TTC549 (cell line): ENCODE results near the gene BUD23.
"Not testable (repeated sequence)": the region's sequence is repeated elsewhere in the genome, so short reads cannot be mapped to it uniquely, and the experiment has no call there.

ENCODE experiments used
- FAIRE-seq: peaks from 2 replicates; lab custom pipeline; 2012; peaks lifted over from hg19 to GRCh38; lab: Jason Lieb, UNC

BUD23 gene

DNA sequence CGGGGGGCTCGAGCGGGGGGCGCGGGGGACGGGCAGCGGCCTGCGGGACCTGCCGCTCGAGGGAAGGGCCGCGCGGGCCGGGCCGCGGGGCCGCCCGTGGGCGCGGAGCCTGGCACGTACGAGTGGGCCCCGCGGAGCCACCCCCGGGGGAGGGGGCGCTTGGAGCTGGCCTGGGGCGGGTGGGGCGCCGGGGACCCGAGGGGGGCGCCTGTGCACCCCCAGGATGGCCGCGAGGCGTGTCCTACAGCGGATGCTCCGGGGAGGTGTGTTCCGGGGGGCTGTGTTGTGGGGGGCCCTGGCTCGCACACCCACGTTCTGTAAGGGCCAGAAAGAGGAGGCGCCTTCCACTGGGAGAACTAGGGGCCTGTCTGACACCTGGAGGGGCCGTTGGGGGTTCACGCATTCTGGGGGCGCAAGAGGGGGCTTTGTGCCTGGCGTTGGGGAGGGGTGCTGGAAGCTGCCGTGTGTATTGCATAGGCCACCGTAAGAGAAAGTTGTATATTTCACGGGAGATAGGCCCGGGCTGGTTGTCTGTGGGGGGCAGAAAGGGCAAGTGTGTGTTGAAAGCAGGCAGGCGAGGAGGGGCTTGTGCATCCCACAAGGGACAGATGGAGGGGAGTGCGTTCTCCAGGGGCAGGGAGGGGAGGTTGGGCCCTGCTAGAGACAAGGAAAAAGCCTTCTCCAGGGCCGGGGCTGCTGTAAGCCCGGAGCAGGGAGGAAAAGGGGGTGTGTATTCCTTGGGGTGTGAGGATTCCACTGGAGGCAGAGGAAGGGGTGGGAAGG is 15.1 kb upstream of the BUD23 start:
- no peak for FAIRE-seq

DNA sequence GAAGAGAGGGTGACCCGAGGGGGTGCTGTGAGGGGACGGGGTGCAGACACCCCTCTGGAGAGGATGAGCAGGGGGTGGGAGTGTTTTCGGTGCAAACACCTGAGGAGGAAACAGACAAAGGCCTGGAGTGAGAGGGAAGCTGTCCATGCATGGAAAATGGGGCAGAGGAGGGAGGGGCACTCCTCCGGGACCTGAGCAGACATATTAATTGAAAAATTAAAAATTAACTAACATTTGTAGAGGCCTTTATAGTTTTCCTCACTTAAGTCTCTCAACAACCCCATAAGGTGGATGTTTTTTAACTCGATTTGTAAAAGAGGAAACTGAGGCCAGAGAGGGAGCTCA is 14.5 kb upstream of the BUD23 start:
- FAIRE-seq: no peak

DNA sequence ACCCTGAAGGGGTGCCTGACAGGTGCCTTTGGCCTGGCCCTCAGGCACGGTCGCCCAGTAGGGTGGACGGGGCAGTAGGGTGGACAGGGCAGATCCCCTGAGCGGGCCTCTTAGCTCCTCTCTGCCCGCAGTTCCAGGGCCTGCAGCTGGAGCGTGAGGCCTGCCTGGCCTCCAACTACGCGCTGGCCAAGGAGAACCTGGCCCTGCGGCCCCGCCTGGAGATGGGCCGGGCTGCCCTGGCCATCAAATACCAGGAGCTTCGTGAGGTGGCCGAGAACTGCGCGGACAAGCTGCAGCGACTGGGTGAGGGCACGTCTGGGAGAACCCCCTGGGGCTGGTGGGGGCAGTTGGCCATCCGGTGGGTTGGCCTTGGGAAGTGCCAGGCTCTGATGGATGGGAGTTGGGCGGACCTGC is 14.1 kb upstream of the BUD23 start:
- FAIRE-seq: no peak

DNA sequence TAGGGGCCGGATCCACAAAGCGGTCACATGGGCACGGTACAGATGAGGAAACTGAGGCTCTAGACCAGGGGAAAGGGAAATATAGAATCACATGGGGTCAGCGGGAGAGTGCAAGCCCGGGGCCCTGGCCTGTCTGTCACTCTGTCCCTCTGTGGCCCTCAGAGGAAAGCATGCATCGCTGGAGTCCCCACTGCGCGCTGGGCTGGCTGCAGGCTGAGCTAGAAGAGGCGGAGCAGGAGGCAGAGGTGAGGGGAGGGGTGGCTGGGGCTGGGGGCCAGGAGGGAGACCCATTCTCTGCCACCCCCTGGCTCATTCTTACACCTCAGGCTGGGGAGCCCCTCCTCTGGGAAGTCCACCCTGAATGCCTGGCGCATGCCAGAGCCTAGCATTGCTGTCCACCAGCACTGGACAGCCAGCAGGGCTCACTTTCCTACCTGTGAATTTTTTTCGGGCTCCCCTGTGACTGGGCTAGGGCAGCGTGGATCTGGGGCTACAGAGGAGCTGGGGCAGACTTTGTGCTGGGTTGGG is 13.5 kb upstream of the BUD23 start:
- no peak for FAIRE-seq

DNA sequence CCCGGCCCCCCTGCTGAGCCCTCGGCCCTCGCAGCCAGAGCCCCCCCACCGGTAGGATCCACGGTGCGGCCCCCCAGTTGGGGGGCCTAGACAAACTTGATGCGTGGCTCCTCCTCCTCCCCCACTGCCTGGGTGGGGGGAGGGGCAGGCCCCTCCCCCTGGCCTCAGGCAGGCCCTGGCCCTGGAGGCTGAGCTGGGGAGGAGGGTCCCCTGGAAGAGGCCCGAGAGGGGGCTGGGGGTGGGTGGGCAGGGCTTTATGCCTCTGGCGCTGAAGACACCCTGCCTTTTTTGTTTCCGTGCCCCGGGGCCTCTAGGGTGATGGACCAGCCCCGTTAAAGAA is 12.1 kb upstream of the BUD23 start:
- FAIRE-seq: no peak

DNA sequence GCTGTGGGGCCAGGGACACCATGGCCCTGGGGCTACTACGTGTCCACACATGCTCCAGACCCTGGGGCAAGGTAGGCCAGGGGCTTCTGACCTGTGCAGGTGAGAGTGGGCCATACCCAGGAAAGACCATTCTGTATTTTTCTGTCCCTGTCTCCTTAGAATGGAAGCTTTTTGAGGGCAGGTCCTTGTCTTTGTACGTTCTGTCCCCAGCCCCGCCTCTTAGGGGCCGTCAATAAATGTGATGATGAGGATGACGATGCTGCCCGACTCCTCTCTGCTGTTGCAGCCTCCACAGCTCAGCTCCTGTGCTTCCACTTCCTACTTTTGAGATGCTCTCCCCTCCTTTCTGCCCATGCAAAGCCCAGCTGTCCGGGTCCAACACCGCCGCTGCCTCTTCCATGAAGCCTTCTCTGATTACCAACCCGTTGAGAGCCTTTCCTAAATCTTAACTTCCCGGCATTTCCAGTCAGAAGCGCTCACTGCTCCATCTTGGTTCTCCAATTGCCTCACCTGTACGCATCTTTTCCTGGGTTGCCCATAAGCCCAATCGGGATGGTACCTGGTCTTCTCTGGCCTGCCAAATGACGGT is 11.4 kb upstream of the BUD23 start:
- FAIRE-seq: no peak

DNA sequence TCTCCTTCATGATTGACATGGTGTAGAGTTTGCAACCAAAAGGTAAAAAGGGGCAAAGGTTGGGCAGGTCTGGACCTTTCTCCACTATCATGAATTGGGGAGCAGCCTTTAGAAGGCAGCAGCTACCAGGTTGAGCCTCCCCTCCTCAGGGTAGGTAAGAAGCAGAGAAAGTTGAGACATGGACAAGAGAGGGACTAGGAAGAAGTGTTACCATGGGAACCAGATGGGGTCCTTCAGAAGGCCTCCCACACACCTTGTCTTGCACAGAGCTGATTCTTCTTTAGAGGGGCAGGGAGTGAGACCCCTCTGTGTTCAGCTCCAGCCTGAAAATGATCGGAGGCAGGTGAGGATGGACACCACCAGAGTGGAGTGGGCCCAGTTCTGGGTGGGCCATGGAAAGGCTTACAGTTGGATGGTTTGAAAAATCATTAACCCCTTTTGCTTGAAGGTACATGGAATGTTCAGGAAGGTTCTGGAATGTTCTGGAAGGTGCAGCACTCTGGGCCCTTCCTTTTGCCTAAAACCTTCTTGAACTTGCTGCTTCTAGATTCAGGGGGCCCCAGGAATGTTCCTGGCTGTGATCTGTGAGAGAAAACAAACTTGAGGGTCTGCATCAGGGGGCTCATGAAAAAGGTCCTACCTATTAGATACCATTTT is 8.8 kb upstream of the BUD23 start:
- no peak for FAIRE-seq

DNA sequence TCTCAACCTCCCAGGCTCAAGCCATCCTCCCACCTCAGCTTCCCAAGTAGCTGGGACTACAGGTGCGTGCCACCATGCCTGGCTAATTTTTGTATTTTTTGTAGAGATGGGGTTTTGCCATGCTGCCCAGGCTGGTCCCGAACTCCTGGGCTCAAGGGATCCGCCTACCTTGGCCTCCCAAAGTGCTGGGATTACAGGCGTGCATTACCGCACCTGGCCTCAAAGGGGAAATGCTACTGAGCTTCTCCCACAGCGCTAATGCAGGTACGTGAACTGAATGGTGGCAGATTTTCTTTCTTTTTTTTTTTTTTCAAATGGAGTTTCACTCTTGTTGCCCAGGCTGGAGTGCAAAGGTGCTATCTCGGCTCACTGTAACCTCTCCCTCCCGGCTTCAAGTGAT is 7.3 kb upstream of the BUD23 start:
- not testable (repeated sequence) for FAIRE-seq

DNA sequence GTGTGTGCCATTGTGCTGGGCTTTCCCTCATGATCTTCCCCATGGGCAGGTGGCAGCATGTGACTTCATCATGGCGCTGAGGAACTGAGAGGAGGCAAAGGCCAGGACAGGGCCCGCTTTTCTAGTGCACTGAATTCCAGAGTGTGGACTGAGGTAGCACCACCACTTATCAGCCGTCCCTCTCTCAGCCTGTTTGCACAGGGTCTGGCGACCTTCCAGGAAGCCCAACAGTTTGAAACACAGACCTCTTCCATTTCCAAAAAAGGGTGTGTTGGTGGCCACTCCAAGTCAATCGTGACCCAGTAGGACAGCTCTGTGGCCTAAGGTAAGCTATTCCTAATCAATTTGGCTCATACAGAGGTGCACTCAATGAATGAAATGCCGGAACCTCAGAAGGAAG is 4.5 kb upstream of the BUD23 start:
- FAIRE-seq: no peak

DNA sequence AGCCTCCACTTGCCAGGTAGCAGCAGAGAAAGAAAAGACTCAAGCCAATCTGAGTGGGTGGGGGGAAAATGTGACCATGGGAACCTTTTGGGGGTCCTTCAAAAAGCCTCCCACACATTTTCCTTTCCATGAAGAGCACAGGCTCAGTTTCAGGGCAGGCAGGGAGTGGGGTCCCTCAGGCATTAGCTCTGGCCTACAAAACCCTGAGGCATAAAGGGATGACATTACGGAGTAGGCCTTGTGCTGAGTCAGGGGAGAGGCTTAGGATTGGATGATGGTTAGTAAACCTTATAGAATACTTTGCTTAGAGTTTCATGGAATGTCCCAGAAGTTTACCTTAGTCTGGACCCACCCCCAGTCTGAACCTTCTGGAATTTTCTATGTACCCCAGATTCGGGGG is 3.7 kb upstream of the BUD23 start:
- no peak for FAIRE-seq

DNA sequence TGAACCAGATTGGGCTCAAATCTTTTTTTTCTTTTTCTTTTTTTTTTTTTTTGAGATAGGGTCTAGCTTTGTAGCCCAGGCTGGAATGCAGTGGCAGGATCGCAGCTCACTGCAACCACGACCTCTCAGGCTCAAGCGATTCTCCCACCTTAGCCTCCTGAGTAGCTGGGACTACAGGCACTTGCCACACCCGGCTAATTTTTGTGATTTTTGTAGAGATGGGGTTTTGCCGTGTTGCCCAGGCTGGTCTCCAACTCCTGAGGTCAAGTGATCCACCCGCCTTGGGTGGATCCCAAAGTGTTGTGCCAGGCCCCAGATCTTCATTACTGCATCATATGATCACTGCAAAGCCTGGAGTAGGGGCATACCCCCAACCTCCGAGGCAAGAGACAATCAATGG is 2.9 kb upstream of the BUD23 start:
- FAIRE-seq: no peak

DNA sequence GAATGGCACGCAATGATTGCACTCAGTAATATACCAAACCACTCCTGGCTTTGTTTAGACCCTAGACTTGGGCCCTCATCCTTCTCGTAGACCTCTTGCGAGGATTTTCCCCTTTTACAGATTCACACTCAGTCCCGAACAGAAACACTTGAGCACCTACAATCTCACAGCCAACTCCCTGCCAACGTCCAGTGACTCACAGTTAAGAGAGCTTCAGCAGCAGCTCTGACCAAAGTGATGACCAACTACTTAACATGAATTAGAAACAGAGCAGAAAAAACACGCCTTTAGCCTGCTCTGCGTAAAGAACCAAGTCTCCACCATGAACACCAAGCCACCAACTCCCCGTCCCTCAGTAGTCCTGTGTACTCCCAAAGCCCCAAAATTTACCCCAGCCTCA is 2.4 kb upstream of the BUD23 start:
- no peak for FAIRE-seq

DNA sequence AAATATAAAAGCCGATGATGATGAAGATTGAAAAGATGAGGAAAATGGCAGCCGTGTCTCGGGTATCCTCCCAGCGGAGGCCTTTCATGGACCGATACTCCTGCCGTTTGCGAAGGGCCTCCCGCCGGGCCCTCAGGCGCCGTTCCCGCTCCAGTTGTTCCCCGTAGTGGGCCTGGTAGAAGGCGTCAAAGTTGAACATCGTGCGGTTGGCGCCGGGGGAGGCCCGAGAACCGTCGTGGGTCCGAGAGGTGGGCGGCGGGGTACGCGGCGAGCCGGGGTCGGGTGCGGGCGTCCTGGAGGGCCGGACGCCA is 697 bp upstream of the BUD23 start:
- FAIRE-seq: no peak

DNA sequence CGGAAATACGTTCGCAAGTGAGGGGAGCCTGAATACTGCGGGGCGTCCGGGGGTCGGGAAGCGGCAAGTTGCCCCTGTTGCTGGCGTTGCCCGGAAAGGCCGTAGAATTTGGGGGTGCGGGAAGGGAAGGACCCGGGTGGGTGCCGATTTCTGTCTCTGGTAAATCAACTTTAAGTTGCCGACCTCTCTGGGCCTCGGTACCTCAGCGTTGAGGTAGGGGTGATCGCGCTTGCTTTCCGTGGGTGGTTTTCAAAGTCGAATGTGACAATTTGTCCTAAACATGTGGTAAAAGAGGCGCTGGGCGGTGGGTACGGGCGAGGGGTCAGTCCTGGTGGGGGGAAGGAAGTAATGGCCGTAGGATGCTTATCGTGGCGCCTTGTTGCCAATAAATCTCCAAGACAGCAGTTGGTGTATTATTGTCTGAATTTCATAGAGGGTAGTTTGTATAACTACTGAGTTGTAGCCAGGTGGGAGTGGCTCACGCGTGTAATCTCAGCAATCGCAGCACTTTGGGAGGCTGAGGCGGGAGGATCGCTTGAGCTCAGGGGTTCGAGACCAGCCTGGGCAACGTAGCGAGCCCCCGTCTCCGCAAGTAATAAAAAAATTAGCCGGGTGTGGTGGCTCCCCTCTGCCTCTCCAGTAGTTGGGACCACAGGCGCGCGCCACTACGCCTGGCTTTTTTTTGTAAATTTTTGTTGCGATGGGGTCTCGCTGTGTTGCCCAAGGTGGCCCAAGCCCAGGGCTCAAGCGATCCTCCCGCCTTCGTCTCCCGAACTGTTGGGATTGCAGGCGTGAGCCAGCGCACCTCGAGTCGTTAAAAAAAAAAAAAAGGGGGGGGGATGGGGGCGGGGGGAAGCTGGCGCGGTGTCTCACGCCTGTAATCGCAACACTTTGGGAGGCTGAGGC is 644 bp downstream of the BUD23 start:
- FAIRE-seq: no peak

DNA sequence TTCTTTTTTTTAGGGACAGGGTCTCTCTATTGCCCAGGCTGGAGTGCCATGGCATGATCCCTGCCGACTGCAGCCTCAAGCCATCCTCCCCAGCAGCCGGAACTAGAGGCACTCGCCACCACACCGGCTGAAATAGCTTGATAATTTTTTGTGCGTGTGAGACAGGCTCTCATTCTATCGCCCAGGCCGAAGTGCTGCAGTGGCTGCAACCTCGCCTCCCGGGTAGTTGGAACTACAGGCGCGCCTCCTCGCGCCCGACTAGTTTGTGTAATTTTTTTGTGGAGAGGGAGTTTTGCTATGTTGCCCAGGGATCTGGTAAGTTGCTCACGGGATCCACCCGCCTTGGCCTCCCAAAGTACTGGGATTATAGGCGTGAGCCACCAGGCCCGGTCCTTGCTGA is 1.9 kb downstream of the BUD23 start:
- no peak for FAIRE-seq

DNA sequence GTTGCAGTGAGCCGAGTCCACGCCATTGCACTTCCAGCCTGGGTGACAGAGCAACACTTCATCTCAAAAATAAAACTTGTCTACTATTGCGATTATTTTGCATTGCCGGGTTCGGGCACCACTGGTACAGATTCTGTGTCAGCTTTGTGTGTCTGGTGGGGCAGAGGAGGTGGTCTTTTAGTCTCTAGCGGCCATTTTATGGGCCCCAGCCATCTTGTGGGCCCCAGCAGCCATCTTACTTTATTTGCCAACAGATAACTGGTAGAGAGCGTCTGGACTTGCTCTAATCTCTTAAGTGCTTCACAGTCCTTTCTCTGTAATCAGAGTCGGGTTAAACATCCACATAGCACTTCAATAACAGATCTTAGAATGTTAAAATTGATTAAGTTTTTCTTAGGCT is 4.9 kb downstream of the BUD23 start:
- FAIRE-seq: no peak

DNA sequence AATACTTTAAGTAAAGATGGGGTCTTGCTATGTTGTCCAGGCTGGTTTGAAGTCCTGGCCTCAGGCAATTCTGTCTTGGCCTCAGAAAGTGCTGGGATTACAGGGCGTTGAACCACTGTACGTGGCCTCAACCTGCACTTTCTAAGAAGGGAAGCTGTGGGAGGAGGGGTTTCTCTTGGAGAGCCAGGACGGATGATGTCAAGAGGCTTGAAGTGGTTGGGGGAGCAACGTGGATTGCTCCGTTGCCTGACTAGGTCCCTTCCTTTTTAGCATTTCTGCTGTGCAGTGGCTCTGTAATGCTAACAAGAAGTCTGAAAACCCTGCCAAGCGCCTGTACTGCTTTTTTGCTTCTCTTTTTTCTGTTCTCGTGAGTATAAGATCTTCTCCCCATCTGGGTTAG is 7.2 kb downstream of the BUD23 start:
- no peak for FAIRE-seq

DNA sequence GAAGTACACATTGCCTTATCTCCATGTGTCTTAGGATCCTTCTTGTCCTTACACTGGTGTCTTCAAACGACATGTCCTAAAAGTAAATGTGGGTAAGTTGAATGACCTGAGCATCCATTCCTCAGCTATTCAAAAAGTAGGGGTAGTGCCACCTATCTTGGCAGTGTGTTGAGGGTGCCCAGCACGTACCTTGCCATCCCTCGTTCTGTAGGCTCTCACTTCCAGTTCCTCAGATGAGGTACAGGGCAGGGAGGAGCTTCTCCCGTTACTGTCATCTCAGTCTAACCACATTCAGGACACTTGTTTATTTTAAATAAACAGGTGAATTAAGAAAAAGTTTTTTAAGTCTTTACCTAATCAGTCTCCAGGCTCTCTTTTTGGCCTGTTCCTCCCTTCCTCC is 13.0 kb downstream of the BUD23 start:
- FAIRE-seq: no peak

DNA sequence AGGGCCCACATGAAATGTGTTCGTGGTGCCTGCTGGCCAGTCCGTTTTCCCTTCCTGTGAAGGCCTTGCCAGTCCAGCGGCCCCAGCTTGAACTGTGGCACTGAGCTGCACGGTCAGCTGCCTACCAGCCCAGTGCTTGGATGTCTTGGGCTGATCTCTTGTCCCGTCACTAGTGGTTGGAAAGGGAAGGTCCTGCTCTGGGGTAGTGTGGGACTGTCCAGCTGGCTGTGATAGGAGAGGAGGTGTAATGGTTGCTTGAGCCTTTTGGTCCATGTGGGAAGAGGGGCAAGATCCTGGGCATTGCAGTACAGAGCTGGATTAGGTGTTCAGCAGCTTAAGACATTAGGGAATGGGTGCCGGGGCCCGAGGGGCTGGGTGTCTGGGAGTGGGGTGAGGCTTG is 15.0 kb downstream of the BUD23 start:
- FAIRE-seq: no peak

DNA sequence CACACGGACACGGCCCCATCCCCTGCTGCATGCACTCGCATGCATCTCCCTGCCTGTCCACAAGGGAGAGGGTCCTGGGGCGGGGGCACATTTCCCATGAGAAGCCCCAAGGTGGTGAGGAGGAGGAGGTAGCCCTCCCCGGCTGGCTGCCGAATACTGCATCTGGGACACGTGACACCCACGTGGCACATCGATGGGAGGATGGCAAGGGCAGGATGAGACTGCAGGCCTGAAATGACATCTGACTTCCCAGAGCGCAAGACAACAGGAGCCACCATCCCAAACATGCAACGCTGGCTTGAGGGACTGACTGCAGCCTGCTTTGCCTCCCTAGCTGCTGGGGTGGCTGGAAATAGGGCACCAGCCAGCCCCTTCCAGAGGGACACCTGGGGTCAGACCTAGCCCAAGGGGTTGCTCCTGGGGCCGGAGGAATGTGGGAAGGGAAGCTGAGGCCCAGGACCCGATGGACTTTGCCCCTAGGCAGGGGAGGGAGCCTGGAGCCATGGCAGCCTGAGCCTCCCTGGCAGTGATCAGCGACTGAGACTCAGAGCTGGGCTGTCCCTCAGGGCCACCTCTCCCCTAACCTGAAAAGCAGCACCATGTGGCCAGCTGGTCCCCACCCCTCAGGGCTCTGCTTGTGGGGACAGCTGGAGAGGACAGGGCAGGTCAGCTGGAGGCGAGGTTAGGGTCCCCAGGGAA is 16.1 kb downstream of the BUD23 start:
- no peak for FAIRE-seq

DNA sequence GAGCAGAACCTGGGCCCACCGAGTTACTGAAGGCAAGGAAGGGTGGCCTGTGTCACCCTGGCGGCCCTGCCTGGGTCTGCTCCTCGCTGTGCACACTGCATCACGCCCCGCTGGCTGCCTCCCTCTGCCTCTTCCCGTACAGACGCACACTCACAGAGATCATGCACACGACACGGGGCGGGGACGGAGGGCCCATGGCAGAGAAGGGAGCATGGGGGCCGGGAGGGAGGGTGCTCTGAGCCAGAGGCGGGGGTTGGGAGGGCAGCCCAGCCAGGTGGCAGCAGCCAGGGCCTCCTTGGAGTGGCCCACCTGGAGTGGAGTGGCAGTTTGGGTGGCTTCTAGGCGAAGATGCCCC is 16.6 kb downstream of the BUD23 start:
- no peak for FAIRE-seq

DNA sequence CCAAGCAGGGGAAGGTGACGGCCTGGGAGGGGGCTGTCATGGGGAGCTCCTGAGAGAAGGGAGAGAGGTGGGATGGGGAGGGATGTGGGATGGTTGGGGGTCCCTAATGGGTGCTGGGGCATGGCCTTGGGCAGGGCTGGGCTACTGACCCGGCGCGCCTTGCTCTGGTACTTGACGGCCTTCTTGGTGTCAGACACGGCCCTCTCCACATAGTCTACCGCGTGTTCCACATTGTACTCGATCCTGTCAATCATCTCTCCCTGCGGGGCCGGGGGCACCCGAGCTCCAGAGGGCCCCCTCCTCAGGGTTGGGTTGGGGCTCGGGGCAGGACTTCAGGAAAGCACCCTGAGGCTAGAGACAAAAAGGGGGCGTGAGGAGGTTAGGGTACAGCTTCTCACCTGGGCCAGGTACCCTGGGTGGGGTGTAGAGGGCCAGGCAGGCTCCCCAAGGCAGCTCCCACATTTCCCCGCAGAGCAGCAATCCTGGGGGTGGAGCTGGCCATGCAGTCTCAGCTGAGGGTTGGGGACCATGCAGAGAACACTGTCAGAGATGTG is 17.3 kb downstream of the BUD23 start:
- no peak for FAIRE-seq
